Suppressor macrophage treated with lipopolysaccharide for 4 hours (primary cell): Measurements from ENCODE around the gene DNAJC3.
"Not testable (repeated sequence)": the region's sequence is repeated elsewhere in the genome, so short reads cannot be mapped to it uniquely, and the experiment has no call there.

ENCODE experiments used
- DNase-seq: peaks from one replicate; pipeline ENCODE4 v3.0.0-alpha.2; 2020

DNAJC3 gene

GRCh38 chr13:95676105-95676761 lies 706 bp upstream of the DNAJC3 start:
- DNase-seq, result peak; percentile 54

GRCh38 chr13:95677564-95678266 lies 776 bp downstream of the DNAJC3 start:
- peak; percentile 32 for DNase-seq

GRCh38 chr13:95678967-95679366 lies 2.0 kb downstream of the DNAJC3 start:
- DNase-seq, result no peak

GRCh38 chr13:95679722-95680121 lies 2.8 kb downstream of the DNAJC3 start:
- peak; percentile 23 for DNase-seq

- DNase-seq, result peak; percentile 20
Observed at GRCh38 chr13:95684418-95684817, 7.5 kb downstream of the DNAJC3 start.

GRCh38 chr13:95684960-95685359 lies 8.0 kb downstream of the DNAJC3 start:
- DNase-seq, result not testable (repeated sequence)

- no peak for DNase-seq
Observed at GRCh38 chr13:95689582-95689926, 12.6 kb downstream of the DNAJC3 start.

- DNase-seq, result not testable (repeated sequence)
Observed at GRCh38 chr13:95690986-95691385, 14.0 kb downstream of the DNAJC3 start.

- DNase-seq, result peak; percentile 28
Observed at GRCh38 chr13:95697052-95697680, 20.2 kb downstream of the DNAJC3 start.

- DNase-seq, result no peak
Observed at GRCh38 chr13:95698047-95698749, 21.3 kb downstream of the DNAJC3 start.

- DNase-seq, result no peak
Observed at GRCh38 chr13:95703576-95703975, 26.6 kb downstream of the DNAJC3 start.

GRCh38 chr13:95704510-95704909 lies 27.6 kb downstream of the DNAJC3 start:
- DNase-seq, result no peak

GRCh38 chr13:95706356-95706755 lies 29.4 kb downstream of the DNAJC3 start:
- DNase-seq, result no peak

GRCh38 chr13:95707035-95707434 lies 30.1 kb downstream of the DNAJC3 start:
- DNase-seq, result no peak

GRCh38 chr13:95707442-95708390 lies 30.8 kb downstream of the DNAJC3 start:
- DNase-seq, result peak; percentile 47

- peak; percentile 39 for DNase-seq
Observed at GRCh38 chr13:95708391-95708774, 31.4 kb downstream of the DNAJC3 start.

- DNase-seq, result peak; percentile 33
Observed at GRCh38 chr13:95708811-95709500, 32.0 kb downstream of the DNAJC3 start.

- DNase-seq, result peak; percentile 44
Observed at GRCh38 chr13:95710313-95710712, 33.4 kb downstream of the DNAJC3 start.

- peak; percentile 59 for DNase-seq
Observed at GRCh38 chr13:95712846-95713245, 35.9 kb downstream of the DNAJC3 start.

- DNase-seq, result no peak
Observed at GRCh38 chr13:95713651-95714050, 36.7 kb downstream of the DNAJC3 start.

GRCh38 chr13:95714142-95714832 lies 37.3 kb downstream of the DNAJC3 start:
- peak; percentile 83 for DNase-seq
